Stimulated activated CD8-positive, alpha-beta memory T cell treated with anti-CD3 and anti-CD28 coated beads, Interleukin-12 subunit alpha, Interleukin-12 subunit beta, amount 100 ng/mL, for 1 hour (primary cell): ENCODE data around the gene NUP54.

Source experiments
- DNase-seq: peaks from one replicate; pipeline ENCODE4 v3.0.0-alpha.2; 2020; ENCODE audit warnings: low read depth

NUP54 gene

DNA sequence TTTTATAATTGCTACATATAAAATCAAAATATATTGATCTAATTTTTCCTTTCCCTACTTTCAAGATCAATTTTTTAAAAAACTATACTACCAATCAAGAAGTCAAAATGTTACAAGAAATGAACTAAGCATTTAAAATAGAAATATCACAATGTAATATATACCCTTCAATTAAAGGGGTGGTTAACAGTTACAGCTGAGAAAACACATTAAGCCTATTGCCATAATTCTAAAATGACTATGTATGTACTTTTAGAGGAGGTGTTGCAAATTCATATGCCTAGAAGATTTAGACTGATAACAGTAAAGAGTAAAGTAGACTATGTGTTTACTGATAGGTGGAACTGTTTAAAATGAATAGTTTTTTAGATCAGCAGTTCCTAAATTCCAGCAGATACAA, 3.7 kb downstream of the NUP54 start:
- DNase-seq: no peak

DNA sequence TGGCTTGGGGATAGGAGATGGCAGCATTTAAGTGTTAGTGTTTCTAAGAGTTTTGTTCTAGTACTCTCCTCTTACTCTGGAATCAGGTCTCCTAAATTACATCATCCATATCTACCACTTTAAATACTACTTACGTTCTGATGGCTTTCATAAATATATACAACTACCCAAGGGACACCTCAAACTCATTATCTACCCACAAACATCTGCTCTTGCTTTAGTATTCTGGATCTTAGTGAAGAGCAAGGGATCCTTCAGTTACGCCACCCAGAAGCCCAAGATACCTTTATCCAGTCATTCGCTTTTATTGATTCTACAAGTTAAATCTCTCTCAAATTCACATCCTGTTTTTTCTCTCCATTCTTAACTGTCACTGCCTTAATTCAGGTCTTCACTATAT, 7.0 kb downstream of the NUP54 start:
- DNase-seq: no peak

DNA sequence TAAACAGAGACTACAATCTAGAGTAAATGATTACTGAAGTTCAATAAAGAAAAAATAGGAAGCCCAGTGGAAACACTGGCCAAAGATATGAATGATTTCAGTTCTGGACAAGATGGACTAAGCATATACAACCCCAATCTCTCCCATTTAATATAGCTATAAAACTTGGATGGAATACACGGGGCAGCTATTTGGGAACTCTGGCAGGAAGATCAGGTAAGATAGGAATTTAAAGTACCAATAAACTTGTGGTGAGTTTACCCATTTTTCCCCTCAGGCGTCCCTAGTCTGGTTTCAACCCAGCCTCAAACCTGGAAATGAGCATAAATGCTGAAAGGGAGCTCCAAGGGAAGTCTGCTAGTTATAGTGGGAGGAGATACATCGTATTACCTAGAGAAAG, 20.4 kb downstream of the NUP54 start:
- no peak for DNase-seq

DNA sequence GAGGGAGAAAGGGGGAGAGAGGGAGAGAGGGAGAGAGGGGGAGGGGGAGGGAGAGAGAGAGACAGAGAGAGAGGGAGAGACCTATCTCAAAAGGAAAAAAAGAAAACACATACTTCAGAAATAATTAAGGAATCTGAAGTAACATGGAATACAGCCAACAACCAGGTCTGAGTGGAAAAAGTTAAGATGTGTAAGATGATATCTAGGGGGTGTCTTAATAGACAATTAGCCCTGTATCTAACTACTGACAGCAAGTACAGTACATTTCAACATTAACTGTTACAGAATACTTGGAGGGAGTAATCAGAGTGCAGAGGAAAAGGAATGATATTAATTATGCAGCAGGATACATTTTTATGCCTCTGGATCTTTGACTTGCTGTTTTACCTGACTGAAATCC, 22.4 kb downstream of the NUP54 start:
- DNase-seq: no peak

DNA sequence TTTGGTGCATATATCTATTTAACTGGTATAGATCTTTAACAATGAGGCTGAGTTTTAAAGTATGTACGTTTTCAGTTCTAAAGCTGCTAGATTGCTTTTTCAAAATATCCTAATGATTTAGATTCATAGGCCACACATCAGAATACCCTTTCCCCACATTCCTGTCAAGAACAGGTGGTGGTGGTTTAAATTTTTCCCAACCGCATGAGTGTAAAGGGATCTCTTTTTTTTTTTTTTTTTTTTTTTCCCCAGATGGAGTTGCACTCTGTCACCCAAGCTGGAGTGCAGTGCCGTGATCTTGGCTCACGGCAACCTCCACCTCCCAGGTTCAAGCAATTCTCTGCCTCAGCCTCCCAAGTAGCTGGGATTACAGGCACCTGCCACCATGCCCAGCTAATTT, 28.0 kb downstream of the NUP54 start:
- DNase-seq: no peak

DNA sequence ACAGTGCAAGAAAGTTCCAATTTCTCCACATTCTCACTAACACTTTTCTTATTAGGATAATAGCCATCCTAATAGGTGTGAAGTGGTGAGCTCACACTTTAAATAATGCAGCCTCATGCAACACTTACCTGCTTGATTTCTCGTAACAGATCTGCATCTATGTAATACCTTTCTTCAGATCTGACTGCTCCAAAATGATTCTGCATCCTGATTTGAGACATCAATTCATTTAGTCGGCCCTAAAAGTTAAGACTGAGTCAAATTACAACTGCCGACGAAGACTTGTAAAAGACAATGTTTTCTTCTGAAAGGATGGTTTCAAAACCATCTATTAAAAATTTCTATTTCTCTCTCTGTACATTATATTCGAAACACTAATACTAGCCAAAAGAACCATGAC, 30.7 kb downstream of the NUP54 start:
- no peak for DNase-seq

DNA sequence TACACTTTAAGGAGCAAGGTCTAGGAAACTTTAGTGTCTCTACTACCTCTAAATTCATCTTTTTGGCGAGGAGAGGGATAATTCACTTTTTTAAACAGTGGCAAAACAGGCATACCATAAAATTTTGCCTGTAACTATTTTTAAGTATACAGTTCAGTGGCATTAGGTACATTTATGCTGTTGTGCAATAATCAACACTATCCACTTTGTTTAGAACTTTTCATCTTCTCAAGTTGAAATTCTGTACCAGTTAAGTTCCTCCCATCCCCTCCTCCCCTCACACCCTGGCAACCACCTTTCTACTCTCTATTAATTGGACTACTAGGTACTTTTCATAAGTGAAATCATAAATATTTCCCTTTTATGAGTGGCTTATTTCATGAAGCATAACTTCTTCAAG, 31.4 kb downstream of the NUP54 start:
- no peak for DNase-seq

DNA sequence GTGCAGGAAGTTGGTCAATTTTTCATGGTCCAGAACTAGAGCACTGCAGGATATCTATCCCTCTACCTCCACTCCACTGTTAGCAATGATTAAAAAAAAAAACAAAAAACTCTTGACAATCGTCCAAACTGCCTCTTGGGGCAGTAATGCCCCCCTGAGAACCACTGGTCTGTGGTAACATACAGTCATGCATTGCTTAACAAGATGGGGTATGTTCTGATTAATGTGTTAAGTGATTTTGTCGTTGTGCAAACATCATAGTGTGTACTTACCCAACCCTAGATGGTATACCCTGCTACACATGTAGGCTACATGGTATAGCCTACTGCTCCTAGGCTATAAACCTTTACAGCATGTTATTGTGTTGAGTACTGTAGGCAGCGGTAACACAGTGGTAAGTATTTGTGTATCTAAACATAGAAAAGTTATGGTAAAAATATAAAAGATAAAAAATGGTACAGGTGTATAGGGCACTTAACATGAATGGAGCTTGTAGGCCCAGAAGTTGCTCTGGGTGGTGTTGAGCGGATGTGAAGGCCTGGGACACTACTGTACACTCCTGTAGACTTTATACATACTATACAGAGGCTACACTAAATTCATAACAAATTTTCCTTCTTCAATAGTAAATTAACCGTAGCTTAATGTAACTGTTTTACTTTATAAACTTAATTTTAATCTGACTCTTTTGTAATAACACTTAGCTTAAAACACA, 39.6 kb downstream of the NUP54 start:
- DNase-seq: no peak

DNA sequence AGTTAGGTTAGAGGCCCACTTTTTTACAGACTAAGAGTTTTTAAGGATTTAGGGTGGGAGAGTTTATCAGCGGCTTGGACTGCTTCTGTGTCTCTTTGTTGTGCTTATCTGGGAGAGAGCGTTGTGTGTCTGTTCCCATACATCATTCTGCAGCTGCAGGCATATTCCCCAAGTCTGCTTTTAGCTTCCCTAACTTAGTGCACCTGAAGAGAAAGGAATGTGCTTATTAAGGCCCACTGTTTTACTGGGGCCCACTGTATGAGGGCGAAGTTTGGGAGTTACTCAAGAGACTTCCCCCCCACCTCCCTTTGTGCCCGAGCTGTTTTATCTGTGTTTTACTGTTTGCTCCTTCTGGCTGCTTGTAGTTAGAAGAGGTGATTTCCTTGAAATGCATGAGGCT, 41.8 kb downstream of the NUP54 start:
- DNase-seq: no peak

DNA sequence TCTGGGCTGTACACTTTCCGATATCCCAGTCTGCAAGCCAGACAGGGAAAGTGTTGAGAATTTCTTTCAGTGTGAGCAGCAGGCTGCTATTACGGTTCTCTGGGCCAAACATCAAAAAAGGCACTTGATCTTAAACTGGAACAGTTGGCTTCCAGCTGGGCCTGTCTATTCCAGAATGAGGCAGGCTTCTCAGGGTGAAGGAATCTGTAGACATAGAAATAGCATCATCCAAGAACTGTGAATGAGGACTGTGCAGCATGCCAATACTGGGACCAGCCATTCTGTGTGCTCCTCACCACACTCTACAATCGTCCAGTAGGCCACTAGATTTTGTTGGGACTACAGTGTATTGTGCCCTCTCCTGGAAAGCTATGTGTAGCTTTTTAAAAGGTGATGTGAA, 42.5 kb downstream of the NUP54 start:
- DNase-seq: no peak

DNA sequence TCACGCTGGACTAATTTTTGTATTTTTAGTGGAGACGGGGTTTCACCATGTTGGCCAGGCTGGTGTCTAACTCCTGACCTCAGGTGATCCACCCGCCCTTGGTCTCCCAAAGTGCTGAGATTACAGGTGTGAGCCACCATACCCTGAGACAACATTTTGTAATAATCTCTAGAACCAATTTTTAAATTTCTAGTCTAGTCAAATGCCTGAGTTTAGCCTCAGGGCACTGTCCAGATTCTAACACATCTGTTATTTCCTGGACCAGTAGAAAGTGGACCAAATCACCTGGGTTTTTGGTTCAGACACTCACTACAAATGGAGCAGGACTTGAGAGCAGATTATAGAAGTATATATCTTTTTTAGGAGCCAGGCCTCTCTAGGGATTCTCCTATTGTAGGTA, 52.1 kb downstream of the NUP54 start:
- no peak for DNase-seq

DNA sequence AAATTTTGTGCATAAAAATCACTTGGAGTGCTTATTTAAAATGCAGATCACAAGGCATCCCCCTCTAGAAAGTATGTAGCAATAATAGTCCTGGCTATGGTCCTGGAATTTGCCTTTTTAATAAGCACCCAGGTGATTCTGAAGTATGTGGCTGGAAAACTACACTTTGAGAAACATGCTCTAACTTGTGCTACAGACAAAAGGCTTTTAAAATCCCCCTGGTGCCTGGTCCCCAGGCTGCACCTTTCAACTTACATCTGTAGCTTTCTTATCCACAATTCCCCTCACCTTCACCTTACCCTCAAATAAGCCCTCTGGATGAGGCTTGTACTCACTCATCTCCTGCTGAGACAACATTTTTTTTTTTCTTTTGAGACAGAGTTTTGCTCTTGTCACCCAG, 52.6 kb downstream of the NUP54 start:
- no peak for DNase-seq

DNA sequence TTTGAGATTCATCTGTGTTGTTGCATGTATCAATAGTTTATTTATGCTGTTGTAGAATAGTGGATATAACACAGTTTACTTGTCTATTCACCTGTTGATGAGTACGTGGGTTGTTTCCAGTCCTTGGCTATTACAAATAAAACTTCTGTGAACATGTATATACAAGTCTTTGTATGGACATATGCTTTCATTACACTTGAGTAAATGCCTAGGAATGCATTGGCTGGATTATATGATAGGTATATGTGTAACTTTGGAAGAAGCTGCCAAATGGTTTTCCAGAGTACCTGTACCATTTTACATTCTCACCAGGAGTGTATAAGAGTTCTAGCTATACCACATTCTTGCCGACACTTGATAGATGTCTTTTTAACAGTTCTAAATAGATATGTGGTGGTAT, 57.1 kb downstream of the NUP54 start:
- DNase-seq: no peak

DNA sequence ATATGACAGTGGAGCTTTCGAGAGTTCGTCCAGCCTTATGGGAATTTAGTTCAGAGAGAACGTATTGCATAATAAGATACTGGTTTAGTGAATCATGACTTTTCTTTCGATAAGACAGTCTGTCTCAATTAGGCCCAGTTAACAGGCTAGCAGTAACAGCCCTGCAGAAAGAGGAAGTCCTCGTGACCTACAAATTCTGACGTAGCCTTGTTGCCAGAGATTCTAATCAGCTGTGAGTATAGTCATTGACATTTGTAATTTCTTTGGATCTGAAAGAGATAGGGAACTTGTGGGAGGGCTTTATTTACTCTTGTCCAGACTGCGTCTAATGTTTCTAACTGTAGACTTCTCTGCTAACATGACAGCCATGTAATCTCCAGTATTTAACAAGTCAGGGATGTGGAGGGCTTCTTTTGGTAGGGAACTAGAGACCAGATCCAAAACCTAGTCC, 57.9 kb downstream of the NUP54 start:
- DNase-seq: no peak

DNA sequence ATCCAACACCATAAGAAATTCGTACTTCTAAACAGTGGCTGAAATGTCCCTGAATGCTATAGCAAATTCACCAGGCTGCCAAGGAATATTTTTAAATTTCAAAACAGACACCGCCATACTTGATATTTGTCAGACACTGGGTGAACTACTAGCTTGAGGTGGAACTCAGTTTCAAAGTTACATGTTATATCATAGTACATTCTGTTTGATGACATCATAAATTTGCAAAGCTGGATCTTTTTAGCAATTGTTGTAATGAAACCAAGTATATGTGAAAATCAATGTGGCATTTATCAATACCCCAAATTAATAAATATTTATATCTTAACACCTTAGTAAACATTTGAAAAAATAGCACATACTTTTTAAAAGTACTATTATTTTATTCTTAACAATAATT, 59.5 kb downstream of the NUP54 start:
- no peak for DNase-seq

DNA sequence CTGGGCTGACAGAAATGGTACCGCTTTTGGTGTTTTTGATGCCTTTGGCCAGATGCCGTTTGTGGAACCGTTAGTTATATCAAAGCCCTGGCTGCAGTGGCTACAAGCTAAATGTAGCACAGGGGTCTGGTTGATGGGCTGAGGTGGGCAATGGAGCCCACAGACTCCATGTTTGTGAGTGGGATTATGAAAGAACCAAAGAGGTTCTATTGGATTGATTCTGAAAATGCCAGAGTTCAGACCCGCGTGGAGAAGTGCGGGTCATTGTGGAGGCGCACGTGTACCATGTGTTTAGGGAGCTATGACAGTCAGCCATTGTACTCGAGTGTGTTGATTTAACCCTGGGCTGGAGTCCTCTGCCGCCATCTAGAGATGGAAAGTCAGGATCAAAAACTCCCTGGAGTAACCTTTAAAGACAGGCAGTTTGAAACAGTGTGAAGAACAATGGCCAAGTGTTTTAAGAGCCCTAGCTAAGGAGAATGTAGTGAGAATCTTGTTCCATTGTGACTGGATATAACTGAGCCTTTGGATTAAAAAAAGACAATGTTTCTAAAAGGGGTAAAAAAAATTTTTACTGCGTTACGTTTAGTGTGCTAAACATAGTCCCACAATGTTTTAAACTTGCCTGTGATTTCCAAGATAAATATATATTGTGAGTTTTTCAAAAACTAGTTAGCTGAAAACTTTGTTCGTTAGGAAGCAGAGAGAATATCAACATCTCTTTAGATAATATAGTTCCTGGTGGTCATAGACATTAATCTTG, 61.0 kb downstream of the NUP54 start:
- DNase-seq: no peak

DNA sequence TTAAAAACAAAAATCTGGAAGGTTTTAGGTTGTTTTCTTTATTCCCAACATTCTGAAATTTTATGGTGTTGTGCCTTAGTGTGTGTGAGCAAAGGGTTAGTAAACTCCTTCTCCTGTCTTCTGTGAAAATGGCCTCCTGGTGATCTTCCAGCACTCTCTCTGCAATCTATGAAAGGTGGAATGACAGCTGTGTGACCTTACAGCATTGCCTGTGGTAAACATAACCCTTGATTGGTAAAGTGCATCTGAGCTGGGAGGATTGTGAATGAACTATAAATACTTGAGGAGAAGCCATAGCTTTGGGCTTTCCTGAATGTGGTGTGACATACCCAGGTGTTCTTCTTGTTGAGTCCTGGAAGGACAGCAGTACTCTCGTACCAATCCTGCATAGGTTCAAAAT, 63.7 kb downstream of the NUP54 start:
- no peak for DNase-seq

DNA sequence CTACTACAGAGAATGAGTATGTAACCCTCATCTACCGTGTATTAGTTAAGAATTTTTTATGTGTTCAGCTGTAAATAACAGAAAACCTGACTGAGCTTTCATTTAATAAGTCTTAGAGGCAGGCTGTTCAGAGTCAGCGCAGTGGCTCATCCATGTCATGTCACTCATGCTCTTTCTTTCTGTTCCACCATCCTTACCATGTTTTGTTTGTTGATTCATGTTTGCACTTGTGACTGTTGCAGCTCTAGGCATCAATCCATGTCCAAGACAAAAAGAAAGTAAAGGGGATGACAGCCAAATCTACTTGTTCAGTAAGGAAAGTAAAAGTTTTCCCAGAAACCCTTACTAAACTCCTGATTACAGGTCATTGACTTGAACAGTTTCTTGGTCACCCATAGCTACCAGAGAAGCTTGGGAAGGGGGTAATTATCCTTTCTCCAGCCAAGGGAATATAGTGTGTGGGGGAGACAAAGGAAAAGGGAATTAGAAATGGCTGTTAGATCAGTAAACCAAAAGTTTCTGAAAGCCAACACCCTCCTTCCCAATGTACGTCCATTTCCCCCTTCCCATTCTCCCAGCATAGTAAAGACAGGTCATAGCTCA, 64.7 kb downstream of the NUP54 start:
- no peak for DNase-seq

DNA sequence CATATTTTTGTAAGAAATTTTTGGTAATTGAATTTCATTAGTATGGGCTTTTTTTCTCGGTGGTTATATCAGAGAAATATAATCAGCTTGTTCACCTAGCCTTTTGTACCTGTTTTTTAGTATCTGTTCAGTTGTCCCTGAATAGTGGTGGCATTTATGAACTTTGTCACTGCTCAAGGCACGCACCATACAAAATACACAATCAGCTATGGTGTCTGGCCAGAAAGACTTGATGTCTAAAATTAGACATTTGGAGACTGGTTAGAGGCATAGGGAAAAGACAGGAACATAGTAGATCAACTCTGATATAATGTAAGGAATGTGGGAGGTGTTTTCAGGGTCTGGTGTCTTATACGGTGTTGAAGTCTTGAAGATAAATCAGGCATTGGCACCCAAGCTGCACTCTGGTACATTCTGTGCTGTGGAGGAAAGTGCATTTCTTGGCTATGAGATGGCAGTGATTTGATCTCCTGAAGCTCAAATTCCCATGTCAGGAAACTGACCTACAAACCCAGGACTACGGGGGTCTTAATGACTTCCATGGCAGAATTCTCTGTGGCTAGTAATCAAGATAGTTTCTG, 70.1 kb downstream of the NUP54 start:
- DNase-seq: no peak

DNA sequence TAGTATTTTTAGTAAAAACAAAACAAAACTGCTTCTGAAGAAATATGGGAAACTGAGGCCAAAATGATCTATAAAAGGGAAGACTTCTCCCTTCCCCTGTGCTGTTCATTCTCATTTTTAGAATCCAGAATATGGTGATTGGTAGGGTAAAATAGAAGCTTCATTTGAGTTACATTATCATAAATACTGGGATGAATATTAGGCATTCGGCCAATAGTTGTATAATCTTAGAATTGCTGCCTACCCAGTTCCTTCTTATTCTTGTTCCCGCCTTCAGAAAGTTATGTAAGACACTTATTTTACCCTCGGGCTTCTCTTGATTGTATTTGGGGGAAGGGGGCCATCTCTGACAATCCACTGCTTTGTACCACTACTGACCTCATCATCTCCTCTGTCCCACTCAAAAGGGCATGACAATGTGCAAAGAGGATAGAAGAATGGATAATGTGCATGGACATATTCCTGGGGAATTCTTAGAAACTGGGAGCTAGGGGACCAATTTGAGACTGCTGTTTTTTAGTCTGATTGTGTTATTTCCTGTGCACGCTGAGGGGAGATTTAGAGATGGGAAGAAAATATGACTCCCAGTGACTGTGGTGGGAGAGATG, 73.1 kb downstream of the NUP54 start:
- DNase-seq: no peak

DNA sequence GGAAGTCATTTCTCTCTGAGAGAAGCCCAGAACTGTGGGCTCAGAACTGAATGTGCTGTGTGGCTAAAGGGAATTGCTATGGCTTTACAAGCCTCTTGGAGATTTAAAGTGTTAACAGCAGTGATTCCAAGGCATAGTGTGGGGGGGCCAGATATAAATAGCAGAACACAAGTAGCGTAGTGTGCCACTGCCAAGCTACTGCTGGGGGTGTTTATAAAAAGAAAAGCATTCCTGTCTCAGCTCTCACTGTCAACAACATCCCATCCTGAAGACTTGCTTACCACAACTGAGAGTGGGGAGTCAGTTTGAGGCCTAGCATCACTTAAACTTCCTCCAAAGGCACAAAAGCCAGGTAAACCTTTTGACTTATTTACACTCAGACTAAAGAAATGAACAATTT, 73.7 kb downstream of the NUP54 start, which contains the start of gene ART3:
TSS of gene ART3 (plus strand) at position 242 of the 400 bp plus-strand sequence. CDS start 1,181 bp downstream, outside the sequence.
- no peak for DNase-seq

DNA sequence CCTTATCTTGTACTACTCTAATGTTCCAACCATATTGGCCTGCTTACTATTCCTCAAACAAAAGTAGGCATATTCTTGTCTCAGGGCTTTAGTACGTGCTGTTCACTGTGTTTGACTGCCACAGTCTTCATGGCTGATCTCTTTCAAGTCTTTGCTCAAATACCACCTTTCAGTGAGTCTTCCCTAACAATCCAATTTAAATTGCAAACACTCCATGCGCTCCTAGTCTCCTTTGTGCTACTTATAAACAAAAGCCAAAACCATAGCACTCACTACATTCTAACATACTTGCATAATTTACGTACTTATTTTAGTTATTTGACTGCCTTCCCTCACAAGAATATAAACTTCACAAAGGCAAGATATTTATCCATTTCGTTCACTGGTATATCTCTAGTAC, 75.4 kb downstream of the NUP54 start:
- no peak for DNase-seq
